Common myeloid progenitor, CD34-positive (primary cell): ENCODE data around the gene NALCN.

Experiments
- CTCF ChIA-PET: fragments of 350-600 bp; sonication (Branson Sonifier 250); formaldehyde crosslinking; loops from one replicate; lab custom pipeline; 2021; ENCODE audit warnings: antibody characterized with exemption; lab: Charles Lee
- POLR2A ChIA-PET: fragments of 350-600 bp; sonication (Branson Sonifier 250); formaldehyde crosslinking; loops from one replicate; lab custom pipeline; 2021; ENCODE audit warnings: antibody characterized with exemption; lab: Charles Lee
- DNase-seq, 3 donors: peaks; one replicate each; pipeline versions ENCODE4 v3.0.0 to v3.0.0-alpha.2; 2013
- H3K27ac ChIP-seq, 2 experiments: 1 replicate in 1 of 2; 2 replicates in 1 of 2; pipeline ENCODE4 v1.7.0; 2013; ENCODE audit warnings: inconsistent platforms in 2 of 2, low read length in 2 of 2, mild to moderate bottlenecking in 2 of 2, low read depth in 1 of 2, moderate library complexity in 1 of 2; ENCODE audit not compliant: severe bottlenecking in 2 of 2, insufficient read depth in 1 of 2, poor library complexity in 1 of 2
- H3K27me3 ChIP-seq, 5 experiments: replicated peaks in 2 of 5; 1 replicate in 3 of 5; 2 replicates in 2 of 5; pipeline versions ENCODE4 v1.6.1 to v1.7.0; 2013; ENCODE audit warnings: low read length in 4 of 5, mild to moderate bottlenecking in 2 of 5, moderate library complexity in 2 of 5, inconsistent platforms in 1 of 5; ENCODE audit not compliant: insufficient read depth in 5 of 5, control insufficient read depth in 4 of 5
- H3K36me3 ChIP-seq, 4 experiments: 1 replicate in 2 of 4; 2 replicates in 2 of 4; pipeline versions ENCODE4 v1.6.1 to v1.7.0; 2013; ENCODE audit warnings: low read length in 3 of 4, control low read depth in 1 of 4, mild to moderate bottlenecking in 1 of 4; ENCODE audit not compliant: control insufficient read depth in 4 of 4, insufficient read depth in 4 of 4
- H3K4me1 ChIP-seq, 4 experiments: 1 replicate in 3 of 4; 2 replicates in 1 of 4; pipeline versions ENCODE4 v1.6.1 to v1.7.1; 2013; ENCODE audit warnings: low read length in 3 of 4, mild to moderate bottlenecking in 3 of 4, control low read depth in 1 of 4, inconsistent platforms in 1 of 4, moderate library complexity in 1 of 4; ENCODE audit not compliant: control insufficient read depth in 4 of 4, insufficient read depth in 4 of 4; ENCODE audit errors: control extremely low read depth in 1 of 4
- H3K4me3 ChIP-seq, 7 experiments: 1 replicate in 4 of 7; 2 replicates in 3 of 7; pipeline versions ENCODE4 v1.5.1 to v1.7.0; 2013; ENCODE audit warnings: mild to moderate bottlenecking in 7 of 7, low read length in 6 of 7, moderate library complexity in 6 of 7, inconsistent platforms in 2 of 7, low read depth in 2 of 7, control low read depth in 1 of 7; ENCODE audit not compliant: insufficient read depth in 4 of 7, control insufficient read depth in 1 of 7; ENCODE audit errors: extremely low read depth in 1 of 7
- H3K9me3 ChIP-seq, 5 experiments: 1 replicate in 4 of 5; 2 replicates in 1 of 5; pipeline versions ENCODE4 v1.6.1 to v1.7.1; 2013; ENCODE audit warnings: low read length in 4 of 5, mild to moderate bottlenecking in 2 of 5, inconsistent platforms in 1 of 5, low read depth in 1 of 5, moderate library complexity in 1 of 5; ENCODE audit not compliant: control insufficient read depth in 4 of 5, insufficient read depth in 2 of 5; ENCODE audit errors: control extremely low read depth in 1 of 5
- WGBS: methylation state at CpG from one replicate; pipeline ENCODE4 v1.1.5; 2013; ENCODE audit not compliant: insufficient coverage; 5-methylcytosine and 5-hydroxymethylcytosine counted together

Gene NALCN

GRCh38 chr13:101098873-101099272, 317.4 kb downstream of the NALCN start:
- no peak for DNase-seq
- no peak overlapping the region for H3K27ac ChIP-seq
- CTCF ChIA-PET = interaction anchor here (2.4 kb wide), 1 partner anchor 12 kb away, joined by 7 read pairs; no protein-coding TSS in a partner anchor
- 100% methylated on average over 1 of the region's 4 CpGs for WGBS
- no peaks in the 10 kb centered on the region for H3K36me3 ChIP-seq
- POLR2A ChIA-PET = no interaction called here
- H3K27me3 ChIP-seq = peaks cover 0 to 3% (median 1%) of the 10 kb centered on the region in 5 experiments
- no peaks in the 10 kb centered on the region for H3K9me3 ChIP-seq
- H3K4me1 ChIP-seq = no peaks in the 10 kb centered on the region
- H3K4me3 ChIP-seq = no peak overlapping the region

- CTCF ChIA-PET = no interaction called here
- no peaks in the 10 kb centered on the region for H3K9me3 ChIP-seq
- no peak overlapping the region for H3K27ac ChIP-seq
- no peak overlapping the region for H3K4me3 ChIP-seq
- no peak for DNase-seq
- POLR2A ChIA-PET = no interaction called here
- no peaks in the 10 kb centered on the region for H3K36me3 ChIP-seq
- H3K27me3 ChIP-seq = peaks cover 0 to 3% (median 0%) of the 10 kb centered on the region in 5 experiments
- no peaks in the 10 kb centered on the region for H3K4me1 ChIP-seq
These were observed 323.3 kb downstream of the NALCN start for GRCh38 chr13:101092985-101093384.

GRCh38 chr13:101090287-101090686, 326.0 kb downstream of the NALCN start:
- ChIA-PET POLR2A (no interaction called here), CTCF (no interaction called here)
- Histone ChIP-seq H3K9me3 (no peaks in the 10 kb centered on the region), H3K36me3 (no peaks in the 10 kb centered on the region), H3K4me3 (no peak overlapping the region), H3K27me3 (peaks cover 0 to 3% (median 0%) of the 10 kb centered on the region in 5 experiments), H3K27ac (no peak overlapping the region), H3K4me1 (no peaks in the 10 kb centered on the region)
- no peak for DNase-seq
- whole genome bisulfite sequencing = 83% methylated on average over 2 of the region's 4 CpGs

- H3K4me1 ChIP-seq = no peaks in the 10 kb centered on the region
These were observed 330.8 kb downstream of the NALCN start for GRCh38 chr13:101085551-101085950.

GRCh38 chr13:101082441-101082840, 333.9 kb downstream of the NALCN start:
- Histone ChIP-seq H3K9me3 (no peaks in the 10 kb centered on the region), H3K36me3 (no peaks in the 10 kb centered on the region), H3K4me1 (no peaks in the 10 kb centered on the region), H3K4me3 (no peak overlapping the region), H3K27me3 (no peaks in the 10 kb centered on the region), H3K27ac (no peak overlapping the region)
- WGBS = 93% methylated on average over 4 of the region's 5 CpGs
- CTCF ChIA-PET = no interaction called here
- DNase-seq = no peak
- POLR2A ChIA-PET = no interaction called here

More at GRCh38 chr13:101085551-101085950, 330.8 kb downstream of the NALCN start:
- CTCF ChIA-PET = no interaction called here
- H3K36me3 ChIP-seq = no peaks in the 10 kb centered on the region
- POLR2A ChIA-PET = no interaction called here
- no CpG with 5 or more reads among the region's 2 CpGs for WGBS
- DNase-seq = no peak
- H3K4me3 ChIP-seq = no peak overlapping the region
- H3K27ac ChIP-seq = no peak overlapping the region
- H3K9me3 ChIP-seq = no peaks in the 10 kb centered on the region
- H3K27me3 ChIP-seq = no peaks in the 10 kb centered on the region

GRCh38 chr13:101080616-101081015, 335.7 kb downstream of the NALCN start:
- Histone ChIP-seq H3K9me3 (no peaks in the 10 kb centered on the region), H3K27me3 (no peaks in the 10 kb centered on the region), H3K4me3 (no peak overlapping the region), H3K27ac (no peak overlapping the region), H3K36me3 (no peaks in the 10 kb centered on the region), H3K4me1 (no peaks in the 10 kb centered on the region)
- ChIA-PET CTCF (interaction anchor here (1.0 kb wide), 1 partner anchor 9 kb away, joined by 3 read pairs; no protein-coding TSS in a partner anchor), POLR2A (no interaction called here)
- peak in 1 of 3 donors; percentile 0 for DNase-seq

- 94% methylated on average over 12 of the region's 12 CpGs for WGBS
- no peaks in the 10 kb centered on the region for H3K36me3 ChIP-seq
- H3K4me1 ChIP-seq = no peaks in the 10 kb centered on the region
- no peak overlapping the region for H3K4me3 ChIP-seq
- peaks cover 0 to 4% (median 0%) of the 10 kb centered on the region in 5 experiments for H3K27me3 ChIP-seq
- no peaks in the 10 kb centered on the region for H3K9me3 ChIP-seq
- CTCF ChIA-PET = no interaction called here
- POLR2A ChIA-PET = no interaction called here
- no peak overlapping the region for H3K27ac ChIP-seq
- no peak for DNase-seq
These were observed 351.0 kb downstream of the NALCN start for GRCh38 chr13:101065329-101065728.
